GM10266 (cell line): Measurements from ENCODE around the gene CCDC134.

Experiments
- DNase-seq: peaks from one replicate; pipeline ENCODE4 v3.0.0; 2012; ENCODE audit errors: extremely low spot score
- TF ChIP-seq, protein P1 (sequence below): IDR thresholded peaks from 2 replicates; pipeline ENCODE4 v1.5.1; 2012; ENCODE audit warnings: mild to moderate bottlenecking, low read depth; ENCODE audit not compliant: control insufficient read depth, insufficient read depth; ENCODE audit errors: missing control alignments

The CCDC134 gene

DNA sequence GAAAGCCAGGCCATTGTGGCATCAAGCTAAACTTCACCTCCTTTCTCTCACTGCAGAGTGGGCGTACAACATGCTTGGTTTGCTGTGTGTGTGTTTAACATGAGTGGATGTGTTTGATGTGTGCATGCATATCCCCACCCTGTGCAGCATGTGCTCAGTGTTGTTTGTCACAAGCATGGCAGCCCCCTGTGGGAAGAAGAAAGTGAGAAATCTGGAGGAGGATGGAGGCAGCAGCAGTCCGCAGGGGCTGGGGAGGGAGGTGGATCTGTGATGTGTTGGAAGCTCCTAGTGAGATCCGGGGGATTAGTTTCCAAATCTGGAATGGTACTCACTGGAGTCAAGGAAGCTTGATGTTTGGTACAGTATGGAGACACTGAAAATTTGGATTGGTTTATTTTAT, 24.1 kb upstream of the CCDC134 start:
- DNase-seq = no peak
- TF ChIP-seq, protein P1, sequence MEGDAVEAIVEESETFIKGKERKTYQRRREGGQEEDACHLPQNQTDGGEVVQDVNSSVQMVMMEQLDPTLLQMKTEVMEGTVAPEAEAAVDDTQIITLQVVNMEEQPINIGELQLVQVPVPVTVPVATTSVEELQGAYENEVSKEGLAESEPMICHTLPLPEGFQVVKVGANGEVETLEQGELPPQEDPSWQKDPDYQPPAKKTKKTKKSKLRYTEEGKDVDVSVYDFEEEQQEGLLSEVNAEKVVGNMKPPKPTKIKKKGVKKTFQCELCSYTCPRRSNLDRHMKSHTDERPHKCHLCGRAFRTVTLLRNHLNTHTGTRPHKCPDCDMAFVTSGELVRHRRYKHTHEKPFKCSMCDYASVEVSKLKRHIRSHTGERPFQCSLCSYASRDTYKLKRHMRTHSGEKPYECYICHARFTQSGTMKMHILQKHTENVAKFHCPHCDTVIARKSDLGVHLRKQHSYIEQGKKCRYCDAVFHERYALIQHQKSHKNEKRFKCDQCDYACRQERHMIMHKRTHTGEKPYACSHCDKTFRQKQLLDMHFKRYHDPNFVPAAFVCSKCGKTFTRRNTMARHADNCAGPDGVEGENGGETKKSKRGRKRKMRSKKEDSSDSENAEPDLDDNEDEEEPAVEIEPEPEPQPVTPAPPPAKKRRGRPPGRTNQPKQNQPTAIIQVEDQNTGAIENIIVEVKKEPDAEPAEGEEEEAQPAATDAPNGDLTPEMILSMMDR = no peak

DNA sequence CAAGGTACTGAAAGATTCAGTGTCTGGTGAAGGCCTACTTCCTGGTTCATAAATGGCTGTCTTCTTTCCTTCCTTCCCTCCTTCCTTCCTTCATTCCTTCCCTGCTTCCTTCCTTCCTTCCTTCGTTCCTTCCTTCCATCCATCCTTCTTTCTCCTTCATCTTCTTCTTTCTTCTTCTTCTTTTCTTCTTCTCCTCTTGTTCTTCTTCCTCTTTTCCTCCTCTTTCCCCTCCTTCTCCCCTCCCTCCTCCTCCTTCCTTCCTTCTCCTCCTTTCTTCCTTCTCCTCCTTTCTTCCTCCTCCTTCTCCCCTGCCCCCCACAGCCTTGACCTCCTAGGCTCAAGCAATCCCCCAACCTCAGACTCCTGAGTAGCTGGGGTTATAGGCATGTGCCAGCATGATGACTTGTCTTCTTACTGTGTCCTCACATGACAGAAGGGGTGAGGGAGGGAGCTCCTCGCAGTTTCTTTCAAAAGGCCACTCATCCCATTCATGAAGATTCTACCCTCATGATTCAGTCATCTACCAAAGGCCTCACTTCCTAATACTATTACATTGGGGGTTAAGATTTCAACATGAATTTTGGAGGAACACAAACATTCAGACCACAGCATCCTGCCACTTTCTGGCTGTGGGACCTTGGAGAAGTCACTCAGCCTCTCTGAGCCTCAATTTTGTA, 22.6 kb upstream of the CCDC134 start:
- TF ChIP-seq, protein P1 = no peak
- no peak for DNase-seq

DNA sequence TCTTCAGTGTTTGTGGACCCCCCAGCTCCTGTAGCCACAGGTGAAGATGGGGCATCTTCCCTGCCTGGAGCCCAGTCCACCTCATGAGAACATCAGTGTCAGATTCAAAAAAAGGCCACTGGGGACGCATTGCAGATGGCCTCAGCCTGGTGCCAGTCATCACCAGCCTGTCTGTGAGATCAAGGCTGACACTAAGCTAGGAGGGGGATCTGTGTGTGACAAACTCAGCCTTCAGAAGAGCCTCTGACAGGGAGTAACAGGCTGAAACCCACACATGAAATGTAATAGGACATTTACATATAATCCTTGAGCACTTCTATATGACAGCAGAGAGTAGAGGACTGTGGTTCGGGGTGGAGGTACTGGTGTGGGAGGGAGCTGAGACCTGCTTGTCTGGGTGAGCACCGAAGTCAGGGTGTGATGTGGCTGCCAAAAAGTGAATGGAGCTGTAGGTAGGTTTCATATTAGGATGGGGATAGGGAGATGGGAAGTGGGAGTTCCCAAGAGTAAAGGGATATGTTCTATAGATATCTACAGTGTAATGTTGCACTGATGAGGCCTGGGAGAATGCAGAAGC, 20.5 kb upstream of the CCDC134 start:
- DNase-seq = peak; percentile 1
- TF ChIP-seq, protein P1 = no peak

DNA sequence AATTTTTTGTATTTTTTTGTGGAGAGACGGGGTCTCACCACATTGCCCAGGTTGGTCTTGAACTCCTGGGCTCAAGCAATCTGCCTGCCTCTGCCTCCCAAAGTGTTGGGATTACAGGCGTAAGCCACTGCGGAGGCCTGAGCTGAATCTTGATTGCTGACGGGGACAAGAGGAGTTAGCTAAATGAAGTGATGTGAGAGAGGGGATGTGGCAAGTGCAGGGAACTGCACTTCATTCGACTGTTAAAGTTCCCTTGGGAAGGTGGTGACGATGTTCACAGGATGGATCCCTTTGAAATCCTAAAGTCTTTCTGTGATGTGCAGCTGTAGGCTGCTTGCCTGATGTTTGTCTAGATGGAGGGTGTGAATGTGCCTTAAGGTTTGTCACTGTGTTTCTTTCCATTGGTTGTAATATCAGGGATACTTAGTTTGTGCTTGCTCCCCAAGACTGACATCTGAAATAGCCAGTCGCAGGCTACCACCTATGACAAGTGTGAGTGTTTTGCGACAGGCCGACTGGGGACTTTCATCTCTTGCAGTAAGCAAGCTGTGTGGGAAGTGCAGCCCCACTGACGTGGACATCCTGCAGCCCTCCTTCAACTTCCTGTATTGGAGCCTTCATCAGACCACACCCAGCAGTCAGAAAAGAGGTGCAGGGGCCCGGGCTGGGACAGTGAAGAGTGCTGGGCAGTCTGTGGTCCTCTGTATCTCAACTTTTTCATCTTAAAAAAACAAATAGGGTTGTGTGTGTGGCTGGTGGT, 19.6 kb upstream of the CCDC134 start:
- peak; percentile 85 for DNase-seq
- TF ChIP-seq, protein P1 = no peak

DNA sequence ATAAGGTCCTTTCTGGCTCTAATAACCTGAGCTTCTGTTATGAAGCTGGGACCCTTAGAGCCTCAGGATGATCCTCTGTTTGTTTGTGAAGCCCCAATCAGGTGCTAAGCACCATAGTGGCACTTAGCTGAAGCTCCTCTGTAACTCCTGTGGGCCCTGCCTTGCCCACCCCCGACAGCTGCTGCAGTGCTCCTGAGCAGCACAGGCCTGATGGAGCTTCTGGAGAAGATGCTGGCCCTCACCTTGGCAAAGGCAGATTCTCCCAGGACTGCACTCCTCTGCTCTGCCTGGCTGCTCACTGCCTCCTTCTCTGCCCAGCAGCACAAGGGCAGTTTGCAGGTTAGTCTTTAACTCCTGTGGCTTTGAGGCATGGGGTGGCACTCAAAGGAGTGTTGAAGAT, 19.0 kb upstream of the CCDC134 start:
- TF ChIP-seq, protein P1 = no peak
- no peak for DNase-seq

DNA sequence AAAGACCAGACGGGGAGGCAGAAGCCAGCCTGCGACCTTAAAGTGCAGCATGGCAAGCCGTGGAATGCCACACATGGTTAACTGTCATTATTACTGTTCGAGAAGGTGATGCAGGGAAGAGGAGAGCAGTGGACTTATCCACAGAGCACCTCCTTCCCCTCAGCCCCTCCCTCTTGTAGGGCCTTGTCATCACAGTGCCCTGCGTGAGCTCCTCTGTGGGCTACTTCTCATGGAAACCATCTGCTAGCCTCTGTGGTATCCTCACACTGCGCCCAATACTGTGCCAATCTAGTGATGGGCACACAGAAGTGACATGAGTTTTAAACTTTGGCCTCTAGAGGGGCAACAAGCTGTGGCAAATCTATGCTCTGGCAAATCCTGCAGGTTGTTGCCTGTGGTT, 18.2 kb upstream of the CCDC134 start:
- DNase-seq = no peak
- TF ChIP-seq, protein P1 = no peak

DNA sequence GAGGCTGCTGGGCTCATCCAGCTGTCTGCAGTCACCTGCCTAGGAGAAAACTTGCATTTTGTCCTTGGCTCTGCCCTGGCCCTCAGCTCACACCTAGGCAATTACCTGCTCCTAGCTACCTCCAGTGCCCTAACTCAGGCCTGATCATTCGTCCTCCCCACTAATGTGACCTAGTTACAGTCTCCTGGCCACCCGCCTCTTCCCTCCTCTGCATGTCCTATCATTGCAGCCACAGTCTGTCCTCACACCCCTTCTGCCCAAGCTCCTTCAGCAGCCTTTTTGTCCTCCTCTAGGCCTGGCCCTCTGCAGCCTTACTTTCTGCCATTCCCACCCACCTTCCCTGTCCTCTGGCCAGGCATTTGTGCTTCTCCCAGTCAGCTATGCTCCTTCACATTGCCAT, 17.7 kb upstream of the CCDC134 start:
- TF ChIP-seq, protein P1 = no peak
- DNase-seq = no peak
